Testis (tissue), 3 donors: ENCODE data around the gene PAPPA2. TPM values are rescaled to one million over a fixed set of nuclear protein-coding genes. Genes with fewer than 3 reads are reported as not detected.

Source experiments
- DNase-seq: peaks from one replicate; pipeline ENCODE4 v3.0.0-alpha.2; 2019
- H3K27ac ChIP-seq, 2 donors: fragments of 200-600 bp; sonication (generic); one replicate each; pipeline ENCODE4 v1.5.1; 2019
- H3K27me3 ChIP-seq: fragments of 200-600 bp; sonication (generic); one replicate; pipeline ENCODE4 v1.5.1; 2019
- H3K36me3 ChIP-seq: fragments of 200-600 bp; sonication (generic); one replicate; pipeline ENCODE4 v1.5.1; 2017; ENCODE audit warnings: low read depth; ENCODE audit errors: missing control alignments
- H3K4me1 ChIP-seq: fragments of 200-600 bp; sonication (generic); one replicate; pipeline ENCODE4 v1.5.1; 2019
- H3K4me3 ChIP-seq, 2 donors: fragments of 200-600 bp; sonication (generic); one replicate each; pipeline ENCODE4 v1.5.1; 2017 to 2019
- H3K9me3 ChIP-seq: fragments of 200-600 bp; sonication (generic); one replicate; pipeline ENCODE4 v1.5.1; 2017
- POLR2A ChIP-seq: fragments of 450-650 bp; IDR thresholded peaks from one replicate; pipeline ENCODE4 v1.6.1; 2017; ENCODE audit warnings: antibody characterized with exemption, mild to moderate bottlenecking, moderate library complexity
- WGBS, 2 donors: methylation state at CpG; one replicate each; pipeline ENCODE4 v1.1.5; 2018; 5-methylcytosine and 5-hydroxymethylcytosine counted together
- intact Hi-C: fragments of 100-400 bp; cut with DNase I; formaldehyde crosslinking; loops from one replicate; pipeline ENCODE4 v1.15.1; 2023; ENCODE audit warnings: low total_unique reads
- polyA plus RNA-seq: library from polyadenylated mRNA; stranded (reverse); fragments of 350-450 nt; fragmentation: Illumina TruSeq; extraction: RNeasy Lipid Tissue Mini Kit (QIAGEN cat#74804); gene quantifications from one replicate; pipeline ENCODE4 v1.2.3, GENCODE V29; 2014; ENCODE audit warnings: low read depth, low replicate concordance; ENCODE audit not compliant: insufficient read depth
- total RNA-seq, 2 donors: library from RNA; depleted of rRNA; stranded (reverse); fragments of >200 nt; gene quantifications; one replicate each; pipeline ENCODE4 v1.2.3, GENCODE V29; 2016
- TF ChIP-seq, protein P1 (sequence below), 3 experiments: fragments of 450-650 bp in 2 of 3; fragments of 200-600 bp in 1 of 3; sonication (generic) in 1 of 3; IDR thresholded peaks; one replicate each; pipeline ENCODE4 v1.5.1; 2016 to 2019; ENCODE audit warnings: antibody characterized with exemption in 3 of 3, mild to moderate bottlenecking in 2 of 3, moderate library complexity in 1 of 3

The PAPPA2 gene
- total and polyA plus RNA-seq, 3 donors from 2014 or later: 0.80 to 2.2 (median 2.2) TPM

DNA sequence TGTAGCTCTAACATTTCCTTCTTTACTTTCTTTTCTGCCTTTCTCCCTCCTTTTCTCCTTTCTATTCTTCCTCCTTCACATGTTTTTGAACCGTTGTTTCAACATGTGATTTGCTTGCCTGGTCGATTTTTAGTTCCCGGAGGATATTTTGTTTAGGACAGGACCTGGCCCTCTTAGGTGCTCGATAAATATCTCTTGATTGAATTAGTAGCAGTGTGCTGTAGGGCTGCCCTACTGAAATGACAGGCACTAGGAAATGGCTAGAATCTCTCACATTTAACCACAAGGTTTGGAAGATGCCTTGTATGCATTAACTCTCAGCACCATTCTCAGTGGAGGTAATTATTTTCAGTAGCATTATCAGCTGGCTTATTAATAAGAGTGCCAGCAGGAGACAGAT lies 305.6 kb downstream of the PAPPA2 start:
- no peaks in the 10 kb centered on the region for H3K36me3 ChIP-seq
- no peaks in the 10 kb centered on the region for H3K4me1 ChIP-seq
- WGBS, 2 donors: 79 to 92% methylated on average over 4 of the region's 4 CpGs
- no peak overlapping the region for H3K4me3 ChIP-seq
- no peaks in the 10 kb centered on the region for H3K9me3 ChIP-seq
- intact Hi-C loops: no loop called here
- DNase-seq: no peak
- no peak for TF ChIP-seq POLR2A
- TF ChIP-seq, protein P1, sequence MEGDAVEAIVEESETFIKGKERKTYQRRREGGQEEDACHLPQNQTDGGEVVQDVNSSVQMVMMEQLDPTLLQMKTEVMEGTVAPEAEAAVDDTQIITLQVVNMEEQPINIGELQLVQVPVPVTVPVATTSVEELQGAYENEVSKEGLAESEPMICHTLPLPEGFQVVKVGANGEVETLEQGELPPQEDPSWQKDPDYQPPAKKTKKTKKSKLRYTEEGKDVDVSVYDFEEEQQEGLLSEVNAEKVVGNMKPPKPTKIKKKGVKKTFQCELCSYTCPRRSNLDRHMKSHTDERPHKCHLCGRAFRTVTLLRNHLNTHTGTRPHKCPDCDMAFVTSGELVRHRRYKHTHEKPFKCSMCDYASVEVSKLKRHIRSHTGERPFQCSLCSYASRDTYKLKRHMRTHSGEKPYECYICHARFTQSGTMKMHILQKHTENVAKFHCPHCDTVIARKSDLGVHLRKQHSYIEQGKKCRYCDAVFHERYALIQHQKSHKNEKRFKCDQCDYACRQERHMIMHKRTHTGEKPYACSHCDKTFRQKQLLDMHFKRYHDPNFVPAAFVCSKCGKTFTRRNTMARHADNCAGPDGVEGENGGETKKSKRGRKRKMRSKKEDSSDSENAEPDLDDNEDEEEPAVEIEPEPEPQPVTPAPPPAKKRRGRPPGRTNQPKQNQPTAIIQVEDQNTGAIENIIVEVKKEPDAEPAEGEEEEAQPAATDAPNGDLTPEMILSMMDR (IDR thresholded peaks at IDR 0.05): no peak
- no peaks in the 10 kb centered on the region for H3K27me3 ChIP-seq
- H3K27ac ChIP-seq: no peak overlapping the region

DNA sequence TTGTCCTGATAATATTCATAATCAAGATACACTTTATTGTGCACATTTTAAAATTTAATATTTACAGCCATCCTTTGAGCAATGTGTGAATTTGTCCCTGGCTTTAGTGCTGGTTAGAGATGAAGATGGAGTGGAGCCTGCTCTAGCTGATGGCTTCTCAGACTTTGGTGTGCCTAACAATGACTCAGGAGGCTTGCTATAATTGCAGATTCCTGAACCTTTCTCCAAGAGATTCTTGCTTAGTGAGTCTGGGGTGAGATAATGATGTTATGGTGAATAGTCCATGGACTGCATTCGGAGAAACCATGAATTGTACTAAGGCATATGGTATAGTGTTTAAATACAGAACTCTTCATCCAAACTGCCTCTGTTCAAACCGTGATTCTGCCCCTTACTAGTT lies 307.1 kb downstream of the PAPPA2 start:
- Histone ChIP-seq H3K27ac (no peak overlapping the region), H3K36me3 (no peaks in the 10 kb centered on the region), H3K4me3 (no peak overlapping the region), H3K4me1 (no peaks in the 10 kb centered on the region), H3K9me3 (no peaks in the 10 kb centered on the region), H3K27me3 (no peaks in the 10 kb centered on the region)
- WGBS, 2 donors: 89 to 96% methylated on average over 2 of the region's 2 CpGs
- intact Hi-C loops: no loop called here
- DNase-seq: no peak
- TF ChIP-seq POLR2A: no peak
- TF ChIP-seq, protein P1 (IDR thresholded peaks at IDR 0.05): no peak

GRCh38 chr1:176773038-176773437 lies 310.1 kb downstream of the PAPPA2 start:
- Histone ChIP-seq H3K4me1 (no peaks in the 10 kb centered on the region), H3K4me3 (no peak overlapping the region), H3K9me3 (no peaks in the 10 kb centered on the region), H3K27me3 (no peaks in the 10 kb centered on the region), H3K36me3 (no peaks in the 10 kb centered on the region), H3K27ac (no peak overlapping the region)
- intact Hi-C loops: no loop called here
- WGBS, 2 donors: 61 to 64% methylated on average over 4 of the region's 4 CpGs
- DNase-seq: no peak
- no peak for TF ChIP-seq POLR2A
- TF ChIP-seq, protein P1 (IDR thresholded peaks at IDR 0.05): no peak

- intact Hi-C loops: no loop called here
These were observed 311.2 kb downstream of the PAPPA2 start for GRCh38 chr1:176774224-176774623.

GRCh38 chr1:176775378-176775777 lies 312.4 kb downstream of the PAPPA2 start:
- Histone ChIP-seq H3K9me3 (no peaks in the 10 kb centered on the region), H3K27ac (no peak overlapping the region), H3K4me1 (no peaks in the 10 kb centered on the region), H3K27me3 (no peaks in the 10 kb centered on the region), H3K36me3 (no peaks in the 10 kb centered on the region), H3K4me3 (no peak overlapping the region)
- intact Hi-C loops: no loop called here
- 52 to 71% methylated on average over 3 of the region's 3 CpGs for WGBS, 2 donors
- no peak for TF ChIP-seq POLR2A
- no peak for DNase-seq

More at GRCh38 chr1:176774224-176774623, 311.2 kb downstream of the PAPPA2 start:
- no peak for DNase-seq
- H3K9me3 ChIP-seq: no peaks in the 10 kb centered on the region
- no peak overlapping the region for H3K27ac ChIP-seq
- WGBS, 2 donors: 74 to 77% methylated on average over 4 of the region's 4 CpGs
- TF ChIP-seq POLR2A: no peak
- TF ChIP-seq, protein P1 (IDR thresholded peaks at IDR 0.05): no peak
- no peaks in the 10 kb centered on the region for H3K27me3 ChIP-seq
- no peaks in the 10 kb centered on the region for H3K36me3 ChIP-seq
- no peaks in the 10 kb centered on the region for H3K4me1 ChIP-seq
- no peak overlapping the region for H3K4me3 ChIP-seq
